ENCODE results near the gene FAM53B. TPM values are rescaled to one million over a fixed set of nuclear protein-coding genes. Genes with fewer than 3 reads are reported as not detected.

FAM53B gene
- total and polyA plus RNA-seq, 3 experiments from 2014 or later = 28.8 to 41.6 (median 29.2) TPM

DNA sequence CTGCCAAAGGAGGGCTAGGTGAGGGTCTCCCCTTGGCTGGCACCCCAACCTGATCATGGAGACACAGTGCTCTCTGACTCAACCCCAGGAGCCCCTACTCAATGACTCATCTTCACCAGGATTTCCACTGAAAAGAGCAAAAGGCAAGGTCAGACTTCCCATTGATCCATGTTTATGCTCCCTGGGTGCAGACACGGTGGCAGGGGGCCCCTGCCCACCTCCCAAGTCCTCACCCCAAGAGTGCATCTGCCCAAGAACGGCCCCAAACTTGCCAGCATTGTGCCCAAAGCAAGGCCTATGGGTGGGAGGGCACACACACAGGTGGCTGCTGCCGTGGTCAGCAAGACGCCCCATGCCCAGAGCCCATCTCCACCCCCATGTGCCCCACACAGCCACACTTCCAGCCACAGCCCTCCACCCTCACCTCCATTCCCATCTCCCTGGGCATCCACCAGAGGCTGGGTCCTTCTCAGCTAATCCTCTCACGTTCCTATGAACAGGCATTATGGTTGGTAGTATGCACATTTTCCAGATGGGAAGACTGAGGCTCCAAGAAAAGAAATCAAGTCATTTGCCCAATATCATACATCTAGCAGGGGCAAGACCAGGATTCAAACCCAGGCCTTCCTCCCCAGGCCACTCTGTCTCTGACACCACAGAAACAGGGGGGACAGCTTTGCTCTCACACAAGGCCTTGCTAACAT is 31.3 kb downstream of the FAM53B start:
- no peaks in the 10 kb centered on the region for H3K27me3 ChIP-seq (ENCODE audit: insufficient read depth, low read length, poor library complexity, severe bottlenecking)
- Mint-ChIP-seq H3K4me1 (peaks cover 90 to 93% (median 92%) of the 10 kb centered on the region in 3 donors), H3K4me3 (peak overlapping the region in 3 of 7 donors; percentile 28 to 63 (median 32)), H3K9me3 (no peaks in the 10 kb centered on the region), H3K27me3 (no peaks in the 10 kb centered on the region), H3K36me3 (peaks cover 0 to 21% (median 2%) of the 10 kb centered on the region in 3 donors), H3K27ac (peak overlapping the region in 7 of 8 donors; percentile 77 to 98 (median 87))
- no peak overlapping the region for H3K4me3 ChIP-seq (ENCODE audit: low read length)
- H3K36me3 ChIP-seq (ENCODE audit: insufficient read depth, low read length) = no peaks in the 10 kb centered on the region
- no peaks in the 10 kb centered on the region for H3K9me3 ChIP-seq (ENCODE audit: low read length)
- no peak overlapping the region for H3K27ac ChIP-seq (ENCODE audit: low read depth, low read length)
- POLR2A ChIA-PET = interaction anchor here (1.4 to 1.5 kb wide), 2 partner anchors 20 to 65 kb away, joined by 4 read pairs; no protein-coding TSS in a partner anchor
- CTCF ChIA-PET = interaction anchor here (0.6 to 23.7 kb wide), 7 partner anchors 10 to 1751 kb away, joined by 3 to 397 read pairs (median 4); no protein-coding TSS in a partner anchor
- peaks cover 88% of the 10 kb centered on the region for H3K4me1 ChIP-seq (ENCODE audit: insufficient read depth, low read length)
- DNase-seq = no peak

DNA sequence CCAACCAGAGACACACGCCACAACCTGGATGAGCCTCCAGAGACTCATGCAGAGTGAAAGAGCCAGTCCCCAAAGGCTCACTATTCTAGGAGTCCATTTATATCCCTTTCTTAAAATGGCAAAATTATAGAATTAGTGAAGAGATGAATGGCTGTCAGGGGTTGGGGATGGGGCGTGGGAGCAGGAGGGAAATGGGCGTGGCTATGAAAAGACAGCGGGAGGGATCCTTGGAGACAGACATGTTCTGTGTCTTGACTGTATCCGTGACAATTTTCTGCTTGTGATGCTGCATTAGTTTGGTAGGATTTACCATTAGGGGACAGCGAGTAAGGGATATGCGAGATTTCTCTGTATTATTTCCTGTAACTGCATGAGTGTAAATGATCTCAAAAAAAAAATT is 33.0 kb downstream of the FAM53B start:
- peak overlapping the region; percentile 70 to 96 (median 82) for H3K27ac Mint-ChIP-seq
- ChIA-PET CTCF (interaction anchor here (1.4 kb wide), 1 partner anchor 64 kb away, joined by 5 read pairs; no protein-coding TSS in a partner anchor), POLR2A (no interaction called here)
- no peaks in the 10 kb centered on the region for H3K9me3 Mint-ChIP-seq
- peaks cover 89% of the 10 kb centered on the region for H3K4me1 ChIP-seq (ENCODE audit: insufficient read depth, low read length)
- no peaks in the 10 kb centered on the region for H3K27me3 Mint-ChIP-seq
- peak overlapping the region in 2 of 7 donors; percentile 0 to 50 for H3K4me3 Mint-ChIP-seq
- H3K27me3 ChIP-seq (ENCODE audit: insufficient read depth, low read length, poor library complexity, severe bottlenecking) = no peaks in the 10 kb centered on the region
- H3K4me3 ChIP-seq (ENCODE audit: low read length) = no peak overlapping the region
- peak in 1 of 5 donors; percentile 6 for DNase-seq
- H3K36me3 ChIP-seq (ENCODE audit: insufficient read depth, low read length) = no peaks in the 10 kb centered on the region
- no peak overlapping the region for H3K27ac ChIP-seq (ENCODE audit: low read depth, low read length)
- peaks cover 0 to 30% (median 2%) of the 10 kb centered on the region in 3 donors for H3K36me3 Mint-ChIP-seq
- peaks cover 86 to 92% (median 92%) of the 10 kb centered on the region in 3 donors for H3K4me1 Mint-ChIP-seq
- no peaks in the 10 kb centered on the region for H3K9me3 ChIP-seq (ENCODE audit: low read length)

GRCh38 chr10:124710266-124710881 is 33.8 kb downstream of the FAM53B start:
- peaks cover 89% of the 10 kb centered on the region for H3K4me1 ChIP-seq (ENCODE audit: insufficient read depth, low read length)
- no peaks in the 10 kb centered on the region for H3K9me3 ChIP-seq (ENCODE audit: low read length)
- Mint-ChIP-seq H3K4me3 (peak overlapping the region in 4 of 7 donors; percentile 0 to 32 (median 16)), H3K4me1 (peaks cover 86 to 92% (median 92%) of the 10 kb centered on the region in 3 donors), H3K27ac (peak overlapping the region; percentile 73 to 96 (median 82)), H3K9me3 (no peaks in the 10 kb centered on the region), H3K36me3 (peaks cover 0 to 37% (median 2%) of the 10 kb centered on the region in 3 donors), H3K27me3 (no peaks in the 10 kb centered on the region)
- H3K27me3 ChIP-seq (ENCODE audit: insufficient read depth, low read length, poor library complexity, severe bottlenecking) = no peaks in the 10 kb centered on the region
- ChIA-PET CTCF (interaction anchor here (7.0 to 15.2 kb wide), 2 partner anchors 13 to 31 kb away, joined by 57 to 312 read pairs; no protein-coding TSS in a partner anchor), POLR2A (no interaction called here)
- H3K4me3 ChIP-seq (ENCODE audit: low read length) = no peak overlapping the region
- peak in 1 of 5 donors; percentile 13 for DNase-seq
- H3K27ac ChIP-seq (ENCODE audit: low read depth, low read length) = no peak overlapping the region
- no peaks in the 10 kb centered on the region for H3K36me3 ChIP-seq (ENCODE audit: insufficient read depth, low read length)

GRCh38 chr10:124709861-124710260 is 34.3 kb downstream of the FAM53B start:
- Mint-ChIP-seq H3K4me3 (peak overlapping the region in 4 of 7 donors; percentile 0 to 52 (median 27)), H3K27ac (peak overlapping the region; percentile 73 to 96 (median 84)), H3K27me3 (no peaks in the 10 kb centered on the region), H3K4me1 (peaks cover 86 to 92% (median 92%) of the 10 kb centered on the region in 3 donors), H3K9me3 (no peaks in the 10 kb centered on the region), H3K36me3 (peaks cover 0 to 42% (median 2%) of the 10 kb centered on the region in 3 donors)
- H3K4me1 ChIP-seq (ENCODE audit: insufficient read depth, low read length) = peaks cover 89% of the 10 kb centered on the region
- ChIA-PET CTCF (interaction anchor here (7.0 to 15.2 kb wide), 2 partner anchors 14 to 32 kb away, joined by 57 to 312 read pairs; no protein-coding TSS in a partner anchor), POLR2A (no interaction called here)
- H3K9me3 ChIP-seq (ENCODE audit: low read length) = no peaks in the 10 kb centered on the region
- peak in 1 of 5 donors; percentile 2 for DNase-seq
- no peak overlapping the region for H3K27ac ChIP-seq (ENCODE audit: low read depth, low read length)
- H3K4me3 ChIP-seq (ENCODE audit: low read length) = no peak overlapping the region
- no peaks in the 10 kb centered on the region for H3K27me3 ChIP-seq (ENCODE audit: insufficient read depth, low read length, poor library complexity, severe bottlenecking)
- no peaks in the 10 kb centered on the region for H3K36me3 ChIP-seq (ENCODE audit: insufficient read depth, low read length)

GRCh38 chr10:124708922-124709520 is 35.2 kb downstream of the FAM53B start:
- DNase-seq = peak in 1 of 5 donors; percentile 47
- Mint-ChIP-seq H3K9me3 (no peaks in the 10 kb centered on the region), H3K27ac (peak overlapping the region; percentile 80 to 96 (median 90)), H3K4me3 (peak overlapping the region in 6 of 7 donors; percentile 47 to 84 (median 58)), H3K4me1 (peaks cover 88 to 93% (median 92%) of the 10 kb centered on the region in 3 donors), H3K36me3 (peaks cover 0 to 51% (median 2%) of the 10 kb centered on the region in 3 donors), H3K27me3 (no peaks in the 10 kb centered on the region)
- Histone ChIP-seq H3K4me3 (ENCODE audit: low read length) (no peak overlapping the region), H3K9me3 (ENCODE audit: low read length) (no peaks in the 10 kb centered on the region), H3K4me1 (ENCODE audit: insufficient read depth, low read length) (peaks cover 89% of the 10 kb centered on the region), H3K27ac (ENCODE audit: low read depth, low read length) (peak overlapping the region; percentile 21), H3K36me3 (ENCODE audit: insufficient read depth, low read length) (no peaks in the 10 kb centered on the region), H3K27me3 (ENCODE audit: insufficient read depth, low read length, poor library complexity, severe bottlenecking) (no peaks in the 10 kb centered on the region)
- POLR2A ChIA-PET = interaction anchor here (1.7 to 2.6 kb wide), 3 partner anchors 9 to 25 kb away, joined by 4 to 14 read pairs (median 7); no protein-coding TSS in a partner anchor
- CTCF ChIA-PET = interaction anchor here (0.6 to 15.2 kb wide), 7 partner anchors 12 to 72 kb away, joined by 3 to 312 read pairs (median 11); no protein-coding TSS in a partner anchor

- Histone ChIP-seq H3K4me3 (ENCODE audit: low read length) (peak overlapping the region; percentile 21), H3K36me3 (ENCODE audit: insufficient read depth, low read length) (peaks cover 4% of the 10 kb centered on the region), H3K27me3 (ENCODE audit: insufficient read depth, low read length, poor library complexity, severe bottlenecking) (no peaks in the 10 kb centered on the region), H3K9me3 (ENCODE audit: low read length) (no peaks in the 10 kb centered on the region), H3K27ac (ENCODE audit: low read depth, low read length) (no peak overlapping the region), H3K4me1 (ENCODE audit: insufficient read depth, low read length) (peaks cover 89% of the 10 kb centered on the region)
- peaks cover 0 to 57% (median 2%) of the 10 kb centered on the region in 3 donors for H3K36me3 Mint-ChIP-seq
- DNase-seq = peak in 1 of 5 donors; percentile 35
- no peaks in the 10 kb centered on the region for H3K27me3 Mint-ChIP-seq
- ChIA-PET POLR2A (interaction anchor here (0.7 to 2.6 kb wide), 4 partner anchors 8 to 24 kb away, joined by 3 to 14 read pairs (median 6); no protein-coding TSS in a partner anchor), CTCF (interaction anchor here (0.8 to 15.2 kb wide), 7 partner anchors 12 to 60 kb away, joined by 3 to 312 read pairs (median 11); no protein-coding TSS in a partner anchor)
- H3K27ac Mint-ChIP-seq = peak overlapping the region; percentile 82 to 96 (median 90)
- peaks cover 88 to 93% (median 92%) of the 10 kb centered on the region in 3 donors for H3K4me1 Mint-ChIP-seq
- peak overlapping the region in 6 of 7 donors; percentile 50 to 84 (median 63) for H3K4me3 Mint-ChIP-seq
- no peaks in the 10 kb centered on the region for H3K9me3 Mint-ChIP-seq
Measured at GRCh38 chr10:124708246-124708779, 35.9 kb downstream of the FAM53B start.

GRCh38 chr10:124707551-124707950 is 36.6 kb downstream of the FAM53B start:
- DNase-seq = peak in 1 of 5 donors; percentile 26
- no peaks in the 10 kb centered on the region for H3K27me3 Mint-ChIP-seq
- no peaks in the 10 kb centered on the region for H3K9me3 Mint-ChIP-seq
- peaks cover 4% of the 10 kb centered on the region for H3K36me3 ChIP-seq (ENCODE audit: insufficient read depth, low read length)
- ChIA-PET POLR2A (interaction anchor here (0.7 to 2.6 kb wide), 3 partner anchors 9 to 11 kb away, joined by 3 to 14 read pairs (median 7); no protein-coding TSS in a partner anchor), CTCF (interaction anchor here (2.0 to 15.2 kb wide), 4 partner anchors 11 to 34 kb away, joined by 6 to 312 read pairs (median 56); no protein-coding TSS in a partner anchor)
- H3K9me3 ChIP-seq (ENCODE audit: low read length) = no peaks in the 10 kb centered on the region
- H3K27ac Mint-ChIP-seq = peak overlapping the region; percentile 85 to 96 (median 91)
- H3K27me3 ChIP-seq (ENCODE audit: insufficient read depth, low read length, poor library complexity, severe bottlenecking) = no peaks in the 10 kb centered on the region
- H3K4me3 Mint-ChIP-seq = peak overlapping the region in 6 of 7 donors; percentile 50 to 84 (median 64)
- H3K27ac ChIP-seq (ENCODE audit: low read depth, low read length) = no peak overlapping the region
- peaks cover 0 to 57% (median 2%) of the 10 kb centered on the region in 3 donors for H3K36me3 Mint-ChIP-seq
- H3K4me3 ChIP-seq (ENCODE audit: low read length) = no peak overlapping the region
- H3K4me1 ChIP-seq (ENCODE audit: insufficient read depth, low read length) = peaks cover 89% of the 10 kb centered on the region
- peaks cover 88 to 93% (median 92%) of the 10 kb centered on the region in 3 donors for H3K4me1 Mint-ChIP-seq

All from CD8-positive, alpha-beta memory T cell (primary cell).